IMR-90 (cell line): Measurements from ENCODE around the gene SV2B. TPM values are rescaled to one million over a fixed set of nuclear protein-coding genes. Genes with fewer than 3 reads are reported as not detected.

Experiments used
- ATAC-seq: fragments of 200-7000 bp; cut with Tn5 transposase; 2 replicates; pipeline ENCODE4 v1.9.1; 2020; ENCODE audit warnings: low read depth, mild to moderate bottlenecking, moderate library complexity
- BruUV-seq: library from RNA; stranded (reverse); fragments of 400-500 nt; replicated peaks from 2 replicates; lab custom pipeline; 2021; lab: Mats Ljungman, UMichigan
- CTCF ChIA-PET: fragments of 300-600 bp; formaldehyde crosslinking; extraction: SDS; loops from one replicate; lab custom pipeline; 2021; ENCODE audit warnings: antibody characterized with exemption; lab: Yijun Ruan, JAX
- POLR2A ChIA-PET: fragments of 300-600 bp; sonication (Branson Sonifier 250); formaldehyde crosslinking; loops from one replicate; lab custom pipeline; 2022; ENCODE audit warnings: antibody characterized with exemption; ENCODE audit not compliant: unreplicated experiment; lab: Charles Lee
- DNase-seq: peaks from one replicate; pipeline ENCODE4 v3.0.0; 2013
- H2AFZ ChIP-seq: replicated peaks from 2 replicates; pipeline ENCODE3; 2013; ENCODE audit warnings: low read length, mild to moderate bottlenecking; ENCODE audit not compliant: poor library complexity
- H2AK5ac ChIP-seq: 2 replicates; pipeline ENCODE4 v1.6.1; 2013; ENCODE audit warnings: low read depth, low read length, inconsistent platforms
- H2AK9ac ChIP-seq: replicated peaks from 2 replicates; pipeline ENCODE3; 2013; ENCODE audit warnings: mild to moderate bottlenecking, low read depth, low read length, moderate library complexity; ENCODE audit not compliant: poor library complexity
- H2BK120ac ChIP-seq: 2 replicates; pipeline ENCODE4 v1.6.1; 2013; ENCODE audit warnings: low read depth, low read length, inconsistent platforms
- H2BK15ac ChIP-seq: 3 replicates; pipeline ENCODE4 v1.6.1; 2013; ENCODE audit warnings: low read depth, low read length, inconsistent platforms
- H2BK20ac ChIP-seq: 2 replicates; pipeline ENCODE4 v1.6.1; 2013; ENCODE audit warnings: low read depth, mild to moderate bottlenecking, inconsistent platforms, low read length, moderate library complexity
- H2BK5ac ChIP-seq: 2 replicates; pipeline ENCODE4 v1.6.1; 2013; ENCODE audit warnings: mild to moderate bottlenecking, low read depth, low read length, inconsistent platforms; ENCODE audit not compliant: poor library complexity, severe bottlenecking
- H3K14ac ChIP-seq: replicated peaks from 2 replicates; pipeline ENCODE4 v1.6.1; 2013; ENCODE audit warnings: low read depth, low read length, inconsistent platforms
- H3K18ac ChIP-seq: 2 replicates; pipeline ENCODE4 v1.6.1; 2013; ENCODE audit warnings: low read depth, low read length, control low read depth
- H3K23ac ChIP-seq: 2 replicates; pipeline ENCODE4 v1.6.1; 2013; ENCODE audit warnings: low read depth, low read length, inconsistent platforms
- H3K27ac ChIP-seq: 2 replicates; pipeline ENCODE4 v1.5.1; 2013; ENCODE audit warnings: mild to moderate bottlenecking, control low read depth, low read length; ENCODE audit not compliant: insufficient read depth
- H3K27me3 ChIP-seq: 2 replicates; pipeline ENCODE4 v1.6.1; 2013; ENCODE audit warnings: low read length; ENCODE audit not compliant: control insufficient read depth, insufficient read depth
- H3K36me3 ChIP-seq: 2 replicates; pipeline ENCODE4 v1.6.1; 2013; ENCODE audit warnings: low read length, mixed read lengths; ENCODE audit not compliant: control insufficient read depth, insufficient read depth
- H3K4ac ChIP-seq: 2 replicates; pipeline ENCODE4 v1.6.1; 2013; ENCODE audit warnings: low read depth, low read length, inconsistent platforms
- H3K4me1 ChIP-seq: 2 replicates; pipeline ENCODE4 v1.6.1; 2013; ENCODE audit warnings: low read length, mixed read lengths; ENCODE audit not compliant: control insufficient read depth, insufficient read depth
- H3K4me2 ChIP-seq: 2 replicates; pipeline ENCODE4 v1.6.1; 2013; ENCODE audit warnings: low read depth, mild to moderate bottlenecking, control low read depth, low read length, moderate library complexity
- H3K4me3 ChIP-seq: 2 replicates; pipeline ENCODE4 v1.5.1; 2013; ENCODE audit warnings: low read depth, mild to moderate bottlenecking, control low read depth, low read length, moderate library complexity; ENCODE audit not compliant: insufficient read depth
- H3K56ac ChIP-seq: 2 replicates; pipeline ENCODE4 v1.6.1; 2013; ENCODE audit warnings: low read length, inconsistent platforms; ENCODE audit not compliant: insufficient read depth; ENCODE audit errors: extremely low read depth
- H3K79me1 ChIP-seq, 2 experiments: 2 replicates each; pipeline ENCODE4 v1.6.1; 2013; ENCODE audit warnings: low read length in 2 of 2, inconsistent platforms in 1 of 2, low read depth in 1 of 2
- H3K9ac ChIP-seq: 2 replicates; pipeline ENCODE4 v1.6.1; 2013; ENCODE audit warnings: low read depth, low read length, control low read depth
- H3K9me1 ChIP-seq: 2 replicates; pipeline ENCODE4 v1.6.1; 2013; ENCODE audit warnings: low read length, inconsistent platforms; ENCODE audit not compliant: insufficient read depth
- H3K9me3 ChIP-seq: 2 replicates; pipeline ENCODE4 v1.6.1; 2013; ENCODE audit warnings: low read length; ENCODE audit not compliant: control insufficient read depth, insufficient read depth
- H4K20me1 ChIP-seq: 2 replicates; pipeline ENCODE4 v1.6.1; 2013; ENCODE audit warnings: low read length, inconsistent platforms; ENCODE audit not compliant: insufficient read depth
- H4K5ac ChIP-seq: 2 replicates; pipeline ENCODE4 v1.6.1; 2013; ENCODE audit warnings: mild to moderate bottlenecking, low read depth, low read length, control low read depth
- H4K8ac ChIP-seq, 2 experiments: 2 replicates each; pipeline ENCODE4 v1.6.1; 2013; ENCODE audit warnings: low read depth in 2 of 2, low read length in 2 of 2, control low read depth in 1 of 2, inconsistent platforms in 1 of 2
- H4K91ac ChIP-seq: 2 replicates; pipeline ENCODE4 v1.6.1; 2013; ENCODE audit warnings: low read depth, low read length, inconsistent platforms; ENCODE audit not compliant: insufficient read depth
- MXI1 ChIP-seq: IDR thresholded peaks from 2 replicates; pipeline ENCODE4 v1.6.1; 2012; ENCODE audit warnings: low read depth, mild to moderate bottlenecking, low read length, moderate library complexity, borderline replicate concordance
- RAD21 ChIP-seq: IDR thresholded peaks from 2 replicates; pipeline ENCODE4 v1.6.1; 2012; ENCODE audit warnings: low read length, improper control_type of control experiment
- RCOR1 ChIP-seq: IDR thresholded peaks from 2 replicates; pipeline ENCODE4 v1.6.1; 2012; ENCODE audit warnings: mild to moderate bottlenecking, low read length, improper control_type of control experiment; ENCODE audit not compliant: insufficient replicate concordance
- SMC3 ChIP-seq: fragments of 150-350 bp; IDR thresholded peaks from 2 replicates; pipeline ENCODE4 v1.6.1; 2016; ENCODE audit warnings: low read depth, mild to moderate bottlenecking, antibody characterized with exemption, low read length, moderate library complexity
- WGBS, 2 experiments: methylation state at CpG; one replicate each; pipeline versions ENCODE4 v1.1.5 to v1.1.7; 2013; ENCODE audit warnings: missing lambda C conversion rate in 2 of 2; ENCODE audit not compliant: insufficient read length in 1 of 2; ENCODE audit errors: extremely low coverage in 2 of 2; 5-methylcytosine and 5-hydroxymethylcytosine counted together
- dilution Hi-C: fragments of 300-500 bp; cut with HindIII; formaldehyde crosslinking; loops from one replicate; pipeline ENCODE4 v1.14.3; 2018; ENCODE audit warnings: low sequenced_read_pairs; ENCODE audit not compliant: unreplicated experiment
- in situ Hi-C: fragments of 300-500 bp; cut with MboI; formaldehyde crosslinking; loops from 3 replicates; pipeline ENCODE4 v1.14.3; 2019; ENCODE audit warnings: low sequenced_read_pairs, inconsistent platforms, mixed read lengths
- intact Hi-C: fragments of 100-400 bp; cut with micrococcal nuclease; formaldehyde crosslinking; loops from 2 replicates; pipeline ENCODE4 v1.10.0; 2022
- polyA plus RNA-seq, 3 experiments: library from polyadenylated mRNA; depleted of rRNA; stranded (reverse); fragments of >200 nt; gene quantifications; 2 replicates each; pipeline ENCODE4 v1.2.3, GENCODE V29; 2012; ENCODE audit warnings: low replicate concordance in 1 of 3
- total RNA-seq: library from RNA; depleted of rRNA; stranded (reverse); fragments of >200 nt; gene quantifications from 2 replicates; pipeline ENCODE4 v1.2.3, GENCODE V29; 2012

Gene SV2B
- total and polyA plus RNA-seq, 2 of the 4 experiments (the other 2 are of a cell fraction), result not detected

- BruUV-seq, result no TSS peak
- POLR2A ChIA-PET, result no interaction called here
- 100% methylated on average over 1 of the region's 2 CpGs; no CpG with 5 or more reads in 1 of the 2 experiments for WGBS, 2 experiments
- intact Hi-C loops (loop anchor here (10.0 kb wide), 1 partner anchor 637 kb away; no protein-coding TSS in a partner anchor), dilution Hi-C loops (no loop called here), in situ Hi-C loops (loop anchor here (5.0 to 25.0 kb wide), 2 partner anchors 530 to 775 kb away; no protein-coding TSS in a partner anchor)
- Histone ChIP-seq H3K27me3 (peaks cover 25% of the 10 kb centered on the region), H2BK120ac (no peak overlapping the region), H3K4ac (no peak overlapping the region), H3K9me1 (no peaks in the 10 kb centered on the region), H2BK15ac (no peak overlapping the region), H2AK9ac (no peak overlapping the region), H3K79me1 (no peaks in the 10 kb centered on the region), H3K9me3 (no peaks in the 10 kb centered on the region), H4K8ac (no peak overlapping the region), H4K20me1 (no peaks in the 10 kb centered on the region), H3K4me1 (no peaks in the 10 kb centered on the region), H3K4me3 (no peak overlapping the region), H3K27ac (no peak overlapping the region), H3K56ac (no peak overlapping the region), H4K5ac (no peak overlapping the region), H3K36me3 (no peaks in the 10 kb centered on the region), H3K18ac (no peak overlapping the region), H2BK5ac (no peak overlapping the region), H3K23ac (no peak overlapping the region), H3K14ac (no peak overlapping the region), H3K4me2 (no peak overlapping the region), H2BK20ac (no peak overlapping the region), H2AFZ (no peak overlapping the region), H4K91ac (no peak overlapping the region), H3K9ac (no peak overlapping the region), H2AK5ac (no peak overlapping the region)
- CTCF ChIA-PET, result no interaction called here
- no peak for ATAC-seq
- TF ChIP-seq RCOR1 (no peak), RAD21 (no peak), MXI1 (no peak), SMC3 (no peak)
- no peak for DNase-seq
Observed at GRCh38 chr15:91307601-91308000, 207.5 kb downstream of the SV2B start.
